Measurements from ENCODE around the gene PGK1.
"Not testable (repeated sequence)": the region's sequence is repeated elsewhere in the genome, so short reads cannot be mapped to it uniquely, and the experiment has no call there.

PGK1 gene

GRCh38 chrX:78103623-78104446 lies at the start of gene PGK1:
TSS of gene PGK1 (plus strand) at chrX:78104248. CDS start at chrX:78104341, 93 bp downstream.
- DNase-seq (ENCODE audit: low spot score): peak; percentile 79

- DNase-seq (ENCODE audit: low spot score): no peak
Observed at GRCh38 chrX:78063687-78064086, 40.4 kb upstream of the PGK1 start.

DNA sequence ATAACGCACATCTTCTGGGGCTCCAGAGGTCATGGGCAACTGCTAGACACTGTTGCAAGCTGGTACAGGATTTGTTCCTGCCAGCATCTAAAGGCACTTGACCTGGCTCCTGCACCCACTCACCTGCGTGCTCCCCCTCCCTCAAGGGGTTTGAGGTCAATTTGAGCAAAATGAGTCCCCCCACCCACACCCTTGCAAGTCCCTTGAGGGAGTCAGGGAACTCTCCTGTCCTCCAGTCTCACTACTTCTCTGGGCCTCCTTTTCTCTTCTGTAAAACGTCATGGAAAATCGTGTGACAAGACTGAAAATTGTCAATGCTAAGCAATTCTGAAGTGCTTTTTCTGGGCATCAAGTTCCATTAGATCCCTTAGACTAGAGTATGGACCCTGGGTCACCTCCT lies 39.9 kb upstream of the PGK1 start:
- no peak for DNase-seq (ENCODE audit: low spot score)

GRCh38 chrX:78064698-78065601 lies 39.1 kb upstream of the PGK1 start:
- not testable (repeated sequence) for DNase-seq (ENCODE audit: low spot score)

- no peak for DNase-seq (ENCODE audit: low spot score)
Observed at GRCh38 chrX:78066110-78066509, 37.9 kb upstream of the PGK1 start.

DNA sequence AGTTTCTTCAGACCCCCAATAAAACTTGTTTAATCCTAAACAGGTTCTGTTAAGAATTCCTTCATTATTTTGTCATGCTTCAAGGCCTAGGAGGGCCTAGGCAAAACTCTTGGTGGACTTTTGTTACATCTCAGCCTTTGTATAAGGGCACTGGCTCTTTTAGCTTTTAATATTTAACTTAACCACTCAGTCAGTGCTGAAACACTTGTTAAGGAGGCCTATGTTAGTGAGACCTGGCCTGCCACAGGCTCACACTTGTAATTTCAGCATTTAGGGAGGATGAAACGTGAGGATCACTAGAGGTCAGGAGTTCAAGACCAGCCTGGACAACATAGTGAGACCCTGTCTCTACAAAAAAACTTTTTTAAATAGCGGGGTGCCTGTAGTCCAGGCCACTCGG lies 32.7 kb upstream of the PGK1 start:
- DNase-seq (ENCODE audit: low spot score): no peak

DNA sequence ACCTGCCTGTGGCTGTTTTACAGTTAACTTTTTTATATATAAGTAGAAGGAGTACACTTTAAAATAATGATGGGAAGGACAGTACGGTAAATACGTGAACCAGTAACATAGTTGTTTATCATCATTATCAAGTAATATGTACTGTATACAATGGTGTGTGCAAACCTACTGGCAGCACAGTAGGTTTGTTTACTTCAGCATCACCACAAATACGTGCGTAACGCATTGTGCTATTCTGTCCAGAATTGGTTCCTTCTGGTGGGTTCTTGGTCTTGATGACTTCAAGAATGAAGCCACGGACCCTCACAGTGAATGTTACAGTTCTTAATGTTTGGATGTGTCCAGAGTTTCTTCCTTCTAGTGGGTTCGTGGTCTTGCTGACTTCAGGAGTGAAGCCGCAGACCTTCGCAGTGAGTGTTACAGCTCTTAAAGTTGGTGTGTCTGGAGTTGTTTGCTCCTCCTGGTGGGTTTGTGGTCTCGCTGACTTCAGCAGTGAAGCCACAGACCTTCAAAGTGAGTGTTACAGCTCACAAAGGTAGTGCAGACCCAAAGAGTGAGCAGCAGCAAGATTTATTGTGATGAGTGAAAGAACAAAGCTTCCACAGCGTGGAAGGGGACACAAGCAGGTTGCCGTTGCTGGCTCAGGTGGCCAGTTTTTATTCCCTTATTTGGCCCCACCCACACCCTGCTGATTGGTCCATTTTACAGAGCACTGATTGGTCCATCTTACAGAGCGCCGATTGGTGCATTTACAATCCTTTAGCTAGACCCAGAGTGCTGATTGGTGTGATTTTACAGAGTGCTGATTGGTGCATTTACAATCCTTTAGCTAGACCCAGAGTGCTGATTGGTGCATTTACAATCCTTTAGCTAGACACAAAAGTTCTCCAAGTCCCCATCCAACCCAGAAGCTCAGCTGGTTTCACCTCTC lies 30.6 kb upstream of the PGK1 start:
- DNase-seq (ENCODE audit: low spot score): not testable (repeated sequence)

DNA sequence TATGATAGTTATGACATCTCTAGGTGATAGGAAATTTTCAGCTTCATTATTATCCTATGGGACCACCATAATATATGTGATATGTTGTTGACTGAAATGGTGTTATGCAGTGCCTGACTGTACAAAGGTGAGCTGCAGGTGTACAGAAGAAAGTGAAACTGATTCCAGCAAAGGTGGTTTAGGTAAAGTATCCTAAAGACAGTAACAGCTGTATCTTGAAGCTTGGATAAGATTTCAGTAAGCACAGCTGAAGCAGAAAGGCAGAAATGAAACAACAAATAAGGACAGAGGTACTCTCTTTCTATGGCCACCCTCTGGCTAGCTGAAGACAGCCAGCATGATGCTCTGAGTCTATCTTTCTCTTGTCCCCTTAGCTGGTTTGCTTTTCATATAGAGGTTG lies 30.0 kb upstream of the PGK1 start:
- DNase-seq (ENCODE audit: low spot score): no peak

DNA sequence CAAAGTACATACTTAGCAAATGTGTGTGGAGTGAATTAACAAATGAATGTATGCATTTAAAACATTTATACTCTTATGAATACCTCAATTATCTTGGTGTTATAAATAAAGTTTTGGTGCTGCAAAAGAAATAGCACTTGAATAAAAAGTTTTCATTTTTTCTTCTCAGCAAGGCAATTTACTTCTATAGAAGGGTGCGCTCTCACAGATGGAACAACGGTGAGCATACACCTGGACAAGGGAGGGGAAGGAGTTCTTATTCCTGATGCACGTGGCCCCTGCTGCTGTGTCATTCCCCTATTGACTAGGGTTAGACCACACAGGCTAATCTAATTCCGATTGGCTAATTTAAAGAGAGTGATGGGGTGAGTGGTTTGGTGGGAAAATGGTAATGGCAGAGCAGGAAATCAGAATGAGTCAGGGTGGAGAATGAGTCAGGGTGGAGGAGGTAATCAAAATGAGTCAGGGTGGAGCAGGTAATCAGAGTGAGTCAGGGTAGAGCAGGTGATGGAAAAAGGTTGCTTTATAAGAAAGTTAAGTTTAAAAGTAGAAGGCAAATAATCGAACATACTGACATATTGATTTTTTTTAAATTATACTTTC lies 28.2 kb upstream of the PGK1 start:
- no peak for DNase-seq (ENCODE audit: low spot score)

DNA sequence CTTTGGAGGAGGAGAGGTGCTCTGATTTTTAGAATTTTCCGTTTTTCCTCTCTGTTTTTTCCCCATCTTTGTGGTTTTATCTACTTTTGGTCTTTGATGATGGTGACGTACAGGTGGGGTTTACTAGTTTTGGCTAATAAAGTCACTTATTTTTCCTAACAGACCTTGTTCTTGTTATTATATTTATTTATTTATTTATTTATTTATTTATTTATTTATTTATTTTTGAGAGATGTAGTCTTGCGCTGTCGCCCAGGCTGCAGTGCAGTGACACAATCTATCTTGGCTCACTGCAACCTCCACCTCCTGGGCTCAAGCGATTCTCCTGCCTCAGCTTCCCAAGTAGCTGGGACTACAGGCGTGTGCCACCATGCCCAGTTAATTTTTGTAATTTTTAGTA lies 22.6 kb upstream of the PGK1 start:
- not testable (repeated sequence) for DNase-seq (ENCODE audit: low spot score)

- DNase-seq (ENCODE audit: low spot score): no peak
Observed at GRCh38 chrX:78092296-78092695, 11.8 kb upstream of the PGK1 start.

DNA sequence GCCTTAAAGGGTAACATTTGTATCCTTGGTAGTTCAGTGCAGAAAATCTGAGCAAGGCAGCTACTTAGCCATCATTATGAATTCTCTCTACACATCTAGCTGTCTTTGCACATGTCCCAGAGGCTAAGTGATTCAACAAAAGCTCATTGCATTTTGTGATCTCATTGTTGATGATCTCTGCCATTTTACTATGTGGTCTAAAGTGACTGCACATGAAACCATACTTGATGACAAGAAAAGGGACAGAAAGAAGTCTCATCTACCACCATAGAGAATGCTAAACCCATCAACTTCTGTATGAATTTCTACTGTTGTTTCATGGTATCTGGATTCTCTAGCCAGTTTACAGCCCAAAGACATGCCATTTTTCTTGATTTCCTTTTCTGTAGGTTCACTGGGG lies 5.9 kb upstream of the PGK1 start:
- no peak for DNase-seq (ENCODE audit: low spot score)

GRCh38 chrX:78102091-78102490 lies 2.0 kb upstream of the PGK1 start:
- DNase-seq (ENCODE audit: low spot score): no peak

DNA sequence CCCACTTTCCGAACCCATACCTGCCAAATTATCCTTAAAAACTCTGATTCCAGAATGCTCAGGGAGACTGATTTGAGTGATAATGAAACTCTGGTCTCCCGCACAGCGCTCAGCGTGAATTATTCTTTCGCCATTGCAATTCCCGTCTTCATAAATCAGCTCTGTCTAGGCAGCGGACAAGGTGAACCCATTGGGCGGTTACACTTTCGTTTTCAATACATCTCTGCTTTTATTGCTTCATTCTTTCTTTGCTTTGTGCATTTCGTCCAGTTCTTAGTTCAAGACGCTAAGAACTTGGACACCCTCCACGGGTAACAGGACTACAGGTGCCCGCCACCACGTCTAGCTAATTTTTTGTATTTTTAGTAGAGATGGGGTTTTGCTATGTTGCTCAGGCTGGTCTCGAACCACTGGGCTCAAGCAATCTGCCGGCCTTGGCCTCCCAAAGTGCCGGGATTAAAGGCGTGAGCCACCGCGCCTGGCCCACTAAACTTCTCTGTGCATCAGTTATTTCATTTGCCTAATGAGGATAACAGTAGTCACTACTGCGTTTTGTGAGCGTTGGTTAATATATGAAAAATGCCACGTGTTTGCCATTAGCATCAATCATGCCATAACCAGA lies 936 bp upstream of the PGK1 start:
- DNase-seq (ENCODE audit: low spot score): no peak

DNA sequence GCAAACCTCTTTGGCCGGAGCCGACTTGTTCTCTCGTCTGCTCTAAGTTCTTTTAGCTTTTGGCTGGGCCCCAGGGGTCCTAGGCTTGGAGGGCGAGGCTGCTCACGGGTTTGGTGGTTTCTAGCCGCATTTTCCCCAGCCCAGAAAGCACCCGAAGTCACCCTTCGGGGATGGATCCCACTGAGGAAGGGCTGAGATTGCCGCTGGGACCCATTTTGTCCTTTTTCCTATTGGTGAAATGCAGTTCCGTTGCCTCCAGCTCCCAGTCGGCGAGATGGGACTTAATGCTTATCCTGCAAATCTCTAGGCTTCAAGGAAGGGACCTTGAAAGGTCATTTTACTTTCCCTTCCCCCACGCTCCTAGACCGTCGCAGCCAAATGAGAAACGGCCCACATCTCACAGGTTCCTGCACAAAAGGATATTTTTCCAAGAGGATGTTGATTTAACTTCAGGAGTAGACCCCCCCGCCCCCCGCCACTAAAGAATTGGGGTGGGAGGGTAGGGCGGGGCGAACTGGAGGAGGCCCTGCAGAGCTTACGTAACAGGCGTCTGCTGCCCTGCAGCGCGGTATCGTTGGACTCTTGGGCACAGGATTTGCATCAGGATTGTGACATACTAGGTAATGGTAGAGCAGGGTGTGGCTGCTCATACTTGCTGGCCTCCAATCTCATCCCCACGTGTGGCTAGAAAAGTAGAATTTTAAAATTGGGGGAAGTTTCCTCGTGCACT lies 564 bp downstream of the PGK1 start:
- peak; percentile 20 for DNase-seq (ENCODE audit: low spot score)

GRCh38 chrX:78105944-78106650 lies 2.0 kb downstream of the PGK1 start:
- no peak for DNase-seq (ENCODE audit: low spot score)

DNA sequence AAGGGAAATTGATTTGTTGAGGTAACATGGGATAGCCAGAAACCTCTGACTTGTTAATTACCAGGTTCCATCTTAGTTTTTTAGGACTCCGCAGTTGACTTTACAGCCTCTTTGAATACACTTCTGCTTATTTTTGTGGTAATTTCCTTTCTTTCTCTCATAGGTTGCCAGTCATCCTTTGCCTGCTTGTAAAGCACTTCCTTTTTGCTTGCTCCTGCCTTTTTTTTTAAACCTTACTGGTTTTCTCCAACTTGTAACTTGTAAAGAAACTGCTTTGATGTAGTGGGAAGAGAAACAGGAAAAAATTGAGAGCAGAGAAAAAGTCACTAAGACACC lies 2.6 kb downstream of the PGK1 start:
- no peak for DNase-seq (ENCODE audit: low spot score)

GRCh38 chrX:78109458-78109857 lies 5.4 kb downstream of the PGK1 start:
- no peak for DNase-seq (ENCODE audit: low spot score)

DNA sequence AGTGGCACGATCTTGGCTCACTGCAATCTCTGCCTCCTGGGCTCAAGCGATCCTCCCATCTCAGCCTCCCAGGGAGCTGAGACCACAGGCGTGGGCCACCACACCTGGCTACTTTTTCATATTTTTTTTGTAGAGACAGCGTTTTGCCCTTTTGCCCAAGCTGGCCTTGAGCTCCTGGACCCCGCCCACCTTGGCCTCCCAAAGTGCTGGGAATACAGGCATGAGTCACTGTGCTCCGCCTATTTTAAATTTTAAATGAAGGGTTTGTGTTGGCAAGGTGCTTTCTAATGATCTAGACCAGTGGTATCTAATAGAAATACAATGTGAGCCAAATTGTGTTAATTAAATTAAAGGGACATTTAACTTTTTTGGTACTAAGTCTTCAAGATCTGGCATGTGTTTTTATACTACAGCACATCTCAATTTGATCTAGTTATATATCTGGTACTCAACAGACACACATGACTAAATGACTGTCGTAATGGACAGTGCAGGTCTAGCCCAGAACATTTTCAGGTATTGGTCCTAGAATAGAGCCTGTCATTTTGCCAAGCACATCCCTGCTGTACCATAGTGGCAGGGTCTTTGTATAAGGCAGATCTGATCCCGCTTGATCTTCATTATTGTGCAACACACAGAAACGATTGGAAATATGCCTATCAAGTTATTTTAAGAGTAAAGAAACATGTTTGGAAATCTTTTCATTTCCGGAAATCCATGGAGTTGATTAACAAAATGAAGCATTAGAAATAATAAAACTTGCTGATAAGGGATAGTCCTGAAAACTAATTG lies 7.3 kb downstream of the PGK1 start:
- no peak for DNase-seq (ENCODE audit: low spot score)

All from HuH-7 (cell line).